AG09319 (cell line): ENCODE data around the gene PPP1R14B.

ENCODE experiments used
- DNase-seq: peaks from one replicate; pipeline ENCODE4 v3.0.0-alpha.2; 2010; ENCODE audit warnings: low read depth; ENCODE audit errors: extremely low read depth
- TF ChIP-seq, protein P1 (sequence below): IDR thresholded peaks from 2 replicates; pipeline ENCODE4 v1.5.1; 2011; ENCODE audit warnings: low read depth, mild to moderate bottlenecking, inconsistent platforms, low read length, moderate library complexity

The PPP1R14B gene

DNA sequence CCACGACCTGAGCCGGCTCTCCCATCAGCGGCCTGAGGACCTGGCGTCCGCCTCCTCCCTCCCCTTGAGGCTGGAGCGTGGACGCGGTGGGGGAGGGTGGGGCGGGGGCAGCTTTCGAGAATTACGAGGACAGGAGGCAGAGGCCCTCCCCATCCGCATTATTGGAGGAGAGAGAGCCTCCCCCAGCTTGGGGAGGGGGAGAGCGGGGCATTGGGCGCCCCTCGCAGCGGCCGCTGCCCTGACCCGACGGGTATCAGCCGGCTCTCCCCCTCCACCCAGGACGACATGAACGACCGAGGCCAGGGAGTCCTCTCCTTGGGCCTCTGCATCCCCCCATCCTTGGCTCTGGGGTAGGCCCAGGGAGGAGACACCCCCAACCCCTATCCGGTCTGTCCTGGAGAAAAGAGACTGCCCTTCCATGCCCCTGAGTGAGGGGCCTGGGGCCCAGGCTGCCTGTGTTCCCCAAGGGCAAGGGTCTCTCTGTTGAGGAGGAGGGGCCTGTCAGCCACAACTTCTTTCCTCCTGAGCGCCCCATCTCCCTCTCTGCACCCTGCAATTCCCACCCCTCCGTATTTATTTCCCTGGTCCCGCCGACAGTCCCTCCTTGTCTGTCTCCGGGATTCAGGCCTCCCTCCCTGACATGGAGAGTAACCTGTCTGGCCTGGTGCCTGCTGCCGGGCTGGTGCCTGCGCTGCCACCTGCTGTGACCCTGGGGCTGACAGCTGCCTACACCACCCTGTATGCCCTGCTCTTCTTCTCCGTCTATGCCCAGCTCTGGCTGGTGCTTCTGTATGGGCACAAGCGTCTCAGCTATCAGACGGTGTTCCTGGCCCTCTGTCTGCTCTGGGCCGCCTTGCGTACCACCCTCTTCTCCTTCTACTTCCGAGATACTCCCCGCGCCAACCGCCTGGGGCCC lies 39.4 kb upstream of the PPP1R14B start:
- TF ChIP-seq, protein P1, sequence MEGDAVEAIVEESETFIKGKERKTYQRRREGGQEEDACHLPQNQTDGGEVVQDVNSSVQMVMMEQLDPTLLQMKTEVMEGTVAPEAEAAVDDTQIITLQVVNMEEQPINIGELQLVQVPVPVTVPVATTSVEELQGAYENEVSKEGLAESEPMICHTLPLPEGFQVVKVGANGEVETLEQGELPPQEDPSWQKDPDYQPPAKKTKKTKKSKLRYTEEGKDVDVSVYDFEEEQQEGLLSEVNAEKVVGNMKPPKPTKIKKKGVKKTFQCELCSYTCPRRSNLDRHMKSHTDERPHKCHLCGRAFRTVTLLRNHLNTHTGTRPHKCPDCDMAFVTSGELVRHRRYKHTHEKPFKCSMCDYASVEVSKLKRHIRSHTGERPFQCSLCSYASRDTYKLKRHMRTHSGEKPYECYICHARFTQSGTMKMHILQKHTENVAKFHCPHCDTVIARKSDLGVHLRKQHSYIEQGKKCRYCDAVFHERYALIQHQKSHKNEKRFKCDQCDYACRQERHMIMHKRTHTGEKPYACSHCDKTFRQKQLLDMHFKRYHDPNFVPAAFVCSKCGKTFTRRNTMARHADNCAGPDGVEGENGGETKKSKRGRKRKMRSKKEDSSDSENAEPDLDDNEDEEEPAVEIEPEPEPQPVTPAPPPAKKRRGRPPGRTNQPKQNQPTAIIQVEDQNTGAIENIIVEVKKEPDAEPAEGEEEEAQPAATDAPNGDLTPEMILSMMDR, result no peak
- DNase-seq, result no peak

DNA sequence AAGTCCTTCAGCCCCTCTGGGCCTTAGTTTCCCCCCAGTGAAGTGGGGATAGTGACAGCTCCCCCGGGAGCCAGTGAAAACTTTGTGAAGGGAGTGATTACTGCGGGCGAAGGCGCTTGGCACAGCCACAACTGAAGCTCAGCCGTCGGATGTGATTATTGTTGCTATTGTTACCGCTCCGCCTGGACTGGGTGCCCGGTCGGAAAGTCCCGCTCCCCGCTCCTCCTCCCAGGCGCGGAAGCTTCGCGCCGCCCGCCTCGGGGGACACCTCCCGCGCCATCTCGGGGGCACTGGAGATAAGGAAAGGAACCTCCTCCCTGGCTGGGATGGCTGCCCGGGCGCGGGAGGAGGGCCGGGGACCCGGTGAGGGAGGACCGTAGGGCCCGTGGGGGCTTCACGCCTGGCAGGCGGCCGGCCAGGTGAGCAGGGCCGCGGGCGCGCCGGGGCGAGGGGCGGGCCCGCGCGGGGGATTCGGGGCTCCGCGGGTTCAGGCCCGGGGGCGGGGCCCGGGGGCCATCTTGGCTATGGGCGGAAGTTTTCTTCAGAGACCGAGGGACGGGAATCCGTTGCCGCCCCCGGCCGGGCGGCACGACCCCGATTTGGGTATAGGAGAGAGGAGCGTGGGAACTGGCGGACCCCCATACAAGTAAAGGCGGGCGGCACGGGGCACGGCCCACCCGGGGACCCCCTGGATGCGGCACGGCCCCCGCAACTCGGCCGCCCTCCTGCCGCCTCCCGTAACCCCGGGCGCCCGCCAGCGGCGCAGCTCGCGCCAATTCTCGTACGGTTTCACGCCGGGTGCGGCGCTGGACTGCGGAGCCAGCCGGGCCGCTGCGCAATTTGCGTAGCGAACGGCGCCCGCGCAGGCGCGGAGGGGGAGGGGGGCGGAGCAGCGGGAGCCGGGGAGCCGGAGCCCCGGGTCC lies 38.5 kb upstream of the PPP1R14B start, which contains the start of gene GPR137:
TSS of gene GPR137 (plus strand) at position 887 of the 923 bp plus-strand sequence. CDS start 677 bp downstream, outside the sequence.
- TF ChIP-seq, protein P1, result no peak

DNA sequence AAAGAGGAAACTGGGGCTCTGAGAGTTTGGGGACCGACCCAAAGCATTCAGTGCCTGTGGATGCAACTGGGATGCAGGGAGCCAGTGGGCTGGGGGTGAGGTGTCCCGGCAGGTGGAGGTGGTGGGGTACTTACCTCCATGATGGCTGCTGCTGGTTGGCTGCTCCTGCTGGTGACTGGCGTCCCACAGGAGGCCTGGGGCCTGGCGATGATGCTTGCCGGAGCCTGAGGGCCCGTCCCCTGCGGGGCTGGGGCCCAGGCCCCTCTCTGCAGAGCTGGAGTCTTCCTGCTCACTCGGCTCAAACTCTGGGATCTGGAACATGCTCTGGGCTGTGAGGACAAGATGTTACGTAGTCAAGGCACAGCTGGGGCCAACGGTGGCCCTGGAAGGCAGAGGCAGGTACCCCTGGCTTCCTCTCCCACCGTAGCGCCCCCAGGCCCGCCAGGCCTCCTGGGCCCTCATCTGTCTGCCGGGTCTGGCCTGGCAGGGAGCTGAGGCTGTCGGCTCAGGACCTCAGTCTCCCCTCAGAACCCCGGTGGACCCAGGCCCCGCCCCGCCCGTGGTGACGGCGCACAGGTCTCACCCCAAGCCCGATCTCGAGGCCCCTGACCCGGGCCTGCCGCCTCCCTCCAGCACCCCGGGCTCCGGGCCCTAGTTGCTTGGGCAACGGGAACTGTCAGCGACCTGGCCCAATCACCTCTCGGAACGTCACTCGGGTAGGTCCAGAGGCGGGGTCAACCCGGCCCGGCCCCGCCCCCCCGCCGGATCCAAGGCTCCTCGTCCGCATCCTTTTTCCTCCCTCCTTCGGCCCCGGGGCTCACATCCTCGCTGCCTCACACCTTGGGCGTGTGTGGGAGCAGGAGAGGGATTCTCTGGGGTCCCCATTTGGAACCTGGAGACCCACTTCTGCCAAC lies 37.6 kb upstream of the PPP1R14B start, which contains the start of gene BAD:
TSS of gene BAD (minus strand) at position 618 of the 914 bp plus-strand sequence. CDS start at position 321, 297 bp downstream.
- TF ChIP-seq, protein P1, result no peak
- DNase-seq, result peak; percentile 73

More for the DNA sequence above, 38.5 kb upstream of the PPP1R14B start, which contains the start of gene GPR137:
- DNase-seq, result no peak

DNA sequence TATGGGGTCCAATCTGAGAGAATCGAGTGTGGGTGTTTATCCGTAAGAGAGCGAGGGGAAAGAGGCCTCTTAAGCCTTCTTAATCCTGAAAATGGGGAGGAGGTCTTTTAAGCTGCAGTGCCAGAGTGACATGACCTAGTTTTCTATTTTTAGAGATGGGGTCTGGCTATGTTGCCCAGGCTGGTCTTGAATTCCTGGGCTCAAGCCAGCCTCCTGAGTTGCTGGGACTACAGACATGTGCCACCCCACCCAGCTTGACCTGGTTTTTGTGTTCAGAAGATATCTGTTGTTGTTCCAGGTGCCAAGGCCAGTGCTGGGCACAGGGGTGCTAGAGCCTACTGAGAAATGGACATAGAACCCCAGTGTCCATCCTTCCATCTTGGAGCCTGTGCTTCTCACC lies 36.3 kb upstream of the PPP1R14B start:
- TF ChIP-seq, protein P1, result no peak
- DNase-seq, result no peak

DNA sequence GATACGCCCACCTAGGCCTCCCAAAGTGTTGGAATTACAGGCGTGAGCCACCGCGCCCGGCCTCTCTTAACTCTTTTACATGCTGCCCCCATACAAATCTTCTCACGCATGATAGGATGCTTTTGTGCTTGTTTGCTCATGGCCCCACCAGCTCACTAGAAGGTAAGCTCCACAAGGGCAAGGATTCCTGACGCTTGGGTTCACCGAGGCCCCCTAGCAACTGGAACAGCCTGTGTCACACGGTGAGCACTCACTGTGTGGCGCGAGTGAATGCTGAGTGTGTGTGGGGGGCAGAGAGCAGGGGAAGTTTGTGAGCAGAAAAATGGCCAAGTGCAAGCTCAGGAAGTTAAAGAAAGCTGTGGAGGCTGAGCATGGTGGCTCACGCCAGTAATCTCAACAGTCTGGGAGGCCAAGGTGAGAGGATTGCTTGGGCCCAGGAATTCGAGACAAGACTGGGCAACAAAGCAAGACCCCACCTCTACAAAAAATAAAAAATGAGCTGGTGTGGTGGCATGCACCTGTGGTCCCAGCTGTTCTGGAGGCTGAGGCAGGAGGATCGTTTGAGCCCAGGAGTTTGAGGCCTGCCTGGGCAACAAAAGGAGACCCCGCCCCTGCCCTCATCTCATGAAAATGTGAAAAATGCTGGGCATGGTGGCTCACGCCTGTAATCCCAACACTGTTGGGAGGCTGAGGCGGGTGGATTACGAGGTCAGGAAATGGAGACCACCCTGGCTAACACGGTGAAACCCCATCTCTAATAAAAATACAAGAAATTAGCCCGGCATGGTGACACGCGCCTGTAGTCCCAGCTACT lies 35.4 kb upstream of the PPP1R14B start:
- TF ChIP-seq, protein P1, result no peak
- DNase-seq, result no peak

DNA sequence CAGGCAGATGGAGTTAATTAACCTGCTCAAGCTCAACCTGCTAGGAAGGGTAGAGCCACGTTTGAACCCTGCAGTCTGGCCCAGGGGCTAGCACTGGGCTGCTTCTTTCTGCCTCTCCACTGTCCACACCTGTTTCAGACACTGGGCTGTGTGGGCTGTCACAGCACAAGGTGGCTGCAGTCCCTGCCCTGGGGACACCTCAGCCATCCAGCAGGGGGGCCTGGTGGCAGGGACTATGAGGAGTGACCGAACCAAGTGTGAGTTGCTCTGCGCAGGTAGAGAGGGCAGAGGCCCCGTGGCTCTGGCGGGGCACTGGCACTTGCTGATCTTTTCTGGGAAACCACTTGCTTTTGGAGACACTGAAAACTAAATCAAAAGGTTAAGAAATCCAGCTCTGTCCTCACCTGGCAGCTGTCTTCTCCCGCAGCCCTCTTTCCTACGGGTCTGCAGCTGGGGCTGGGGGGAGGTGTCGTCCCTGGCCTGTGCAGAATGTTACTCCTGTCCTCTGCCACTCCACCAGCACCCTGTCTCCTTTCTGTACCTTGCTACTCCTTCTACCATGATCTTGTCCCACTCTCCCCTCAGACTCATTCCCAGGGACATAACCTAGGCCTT lies 31.9 kb upstream of the PPP1R14B start:
- TF ChIP-seq, protein P1, result no peak
- DNase-seq, result no peak
